ENCODE data around the gene IKBIP. TPM values are rescaled to one million over a fixed set of nuclear protein-coding genes. Genes with fewer than 3 reads are reported as not detected.
"Not testable (repeated sequence)": the region's sequence is repeated elsewhere in the genome, so short reads cannot be mapped to it uniquely, and the experiment has no call there.

Gene IKBIP
- total and polyA plus RNA-seq, 7 donors, result 2.1 to 6.0 (median 3.6) TPM

DNA sequence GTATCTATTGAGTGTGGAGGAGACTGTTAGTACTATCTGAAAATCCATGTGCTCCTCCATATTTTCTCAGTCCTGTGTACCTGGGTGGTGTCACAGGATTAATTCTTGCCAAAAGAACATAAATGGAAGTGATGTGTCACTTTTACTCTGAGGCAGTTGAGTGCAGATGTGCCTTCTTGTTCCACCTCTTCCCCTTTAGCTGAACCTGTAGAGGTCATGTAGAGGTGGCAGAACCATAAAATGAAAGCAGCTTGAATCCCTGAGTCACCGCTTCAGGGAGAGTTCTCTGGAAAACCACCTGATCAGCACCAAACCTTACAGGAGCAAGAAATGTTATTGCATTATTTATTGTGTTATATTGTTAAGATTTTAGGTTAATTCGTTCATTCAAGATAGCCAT is 65.8 kb downstream of the IKBIP start:
- Histone ChIP-seq H3K4me1 (no peaks in the 10 kb centered on the region), H3K4me3 (no peak overlapping the region), H3K36me3 (ENCODE audit: insufficient read depth in 1 of 2, low read depth in 1 of 2) (no peaks in the 10 kb centered on the region), H3K9me3 (no peaks in the 10 kb centered on the region), H3K27ac (no peak overlapping the region), H3K27me3 (ENCODE audit: insufficient read depth in 3 of 3, low read length in 2 of 3) (no peaks in the 10 kb centered on the region)
- no peak for DNase-seq
- intact Hi-C loops (cut with DNase I), result no loop called here
- no peak for TF ChIP-seq CTCF (IDR thresholded peaks at IDR 0.05)
- ATAC-seq, result no peak
- 73 to 75% (median 73%) methylated on average over 2 of the region's 2 CpGs for WGBS, 3 donors

GRCh38 chr12:98578392-98578791 is 66.2 kb downstream of the IKBIP start:
- Histone ChIP-seq H3K4me3 (no peak overlapping the region), H3K36me3 (ENCODE audit: insufficient read depth in 1 of 2, low read depth in 1 of 2) (no peaks in the 10 kb centered on the region), H3K27ac (no peak overlapping the region), H3K27me3 (ENCODE audit: insufficient read depth in 3 of 3, low read length in 2 of 3) (no peaks in the 10 kb centered on the region), H3K9me3 (no peaks in the 10 kb centered on the region), H3K4me1 (no peaks in the 10 kb centered on the region)
- intact Hi-C loops (cut with DNase I), result no loop called here
- no peak for TF ChIP-seq CTCF (IDR thresholded peaks at IDR 0.05)
- ATAC-seq (no peak), DNase-seq (no peak)
- WGBS, 3 donors, result 88 to 93% (median 92%) methylated on average over 1 of the region's 1 CpG

GRCh38 chr12:98576795-98577194 is 67.8 kb downstream of the IKBIP start:
- 91 to 95% (median 92%) methylated on average over 2 of the region's 2 CpGs for WGBS, 3 donors
- DNase-seq; H3K36me3 ChIP-seq (ENCODE audit: insufficient read depth in 1 of 2, low read depth in 1 of 2); H3K4me3 ChIP-seq; H3K9me3 ChIP-seq; H3K4me1 ChIP-seq; intact Hi-C loops (cut with DNase I); H3K27ac ChIP-seq; ATAC-seq; H3K27me3 ChIP-seq (ENCODE audit: insufficient read depth in 3 of 3, low read length in 2 of 3): not testable (repeated sequence)

DNA sequence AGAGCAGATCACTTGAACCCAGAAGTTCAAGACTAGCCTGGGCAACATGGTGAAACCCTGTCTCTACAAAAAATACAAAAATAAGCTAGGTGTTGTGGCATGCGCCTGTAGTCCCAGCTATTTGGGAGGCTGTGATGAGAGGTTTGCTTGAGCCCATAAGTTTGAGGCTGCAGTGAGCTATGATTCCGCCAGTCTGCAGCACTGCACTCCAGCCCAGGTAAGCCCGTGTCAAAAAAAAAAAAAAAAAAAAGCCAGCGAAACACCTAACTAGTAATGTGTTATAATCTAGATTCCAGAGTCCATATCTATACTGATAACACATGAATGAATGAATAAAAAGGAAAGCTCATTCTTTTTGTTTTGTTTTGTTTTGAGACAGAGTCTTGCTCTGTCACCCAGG is 69.6 kb downstream of the IKBIP start:
- no peak for DNase-seq
- 92 to 100% (median 94%) methylated on average over 4 of the region's 4 CpGs for WGBS, 3 donors

More for the DNA sequence above, 69.6 kb downstream of the IKBIP start:
- TF ChIP-seq CTCF (IDR thresholded peaks at IDR 0.05), result no peak
- no peak for ATAC-seq
- Histone ChIP-seq H3K36me3 (ENCODE audit: insufficient read depth in 1 of 2, low read depth in 1 of 2) (no peaks in the 10 kb centered on the region), H3K4me1 (no peaks in the 10 kb centered on the region), H3K27me3 (ENCODE audit: insufficient read depth in 3 of 3, low read length in 2 of 3) (no peaks in the 10 kb centered on the region), H3K9me3 (no peaks in the 10 kb centered on the region), H3K4me3 (no peak overlapping the region), H3K27ac (no peak overlapping the region)
- intact Hi-C loops (cut with DNase I), result no loop called here

Other genes with a start within 250 kb of the IKBIP start
- 10 to 100 TPM in 2 of 4 donors, 1 to 10 TPM in 2; 9.1 to 15.9 (median 10.8) TPM for gene TMPO, start 129.2 kb downstream of the IKBIP start, total RNA-seq
- 10 to 100 TPM in 1 of 3 donors, 1 to 10 TPM in 2; 5.9 to 13.1 (median 7.9) TPM for gene TMPO, start 129.2 kb downstream of the IKBIP start, polyA plus RNA-seq
- 1,000 to 10,000 TPM in 2 of 4 donors, 100 to 1,000 TPM in 2; 665 to 1,243 (median 857) TPM for gene SLC25A3, start 51.1 kb downstream of the IKBIP start, total RNA-seq
- 1,000 to 10,000 TPM; 1,136 to 2,071 (median 1,328) TPM for gene SLC25A3, start 51.1 kb downstream of the IKBIP start, polyA plus RNA-seq
- 1 to 10 TPM; 4.3 to 6.8 (median 5.3) TPM for gene APAF1, start 502 bp upstream of the IKBIP start, total RNA-seq
- 10 to 100 TPM in 1 of 3 donors, 1 to 10 TPM in 2; 2.0 to 10.2 (median 2.7) TPM for gene APAF1, start 502 bp upstream of the IKBIP start, polyA plus RNA-seq

All from psoas muscle (tissue), 8 donors.